Aorta (tissue), 4 donors: Measurements from ENCODE around the gene PSTPIP2. TPM values are rescaled to one million over a fixed set of nuclear protein-coding genes. Genes with fewer than 3 reads are reported as not detected.

Experiments
- polyA plus RNA-seq, 2 donors: library from polyadenylated mRNA; stranded (reverse); fragments of 200-250 nt; gene quantifications; one replicate each; pipeline ENCODE4 v1.2.3, GENCODE V29; 2013
- total RNA-seq, 2 donors: library from RNA; stranded (reverse); fragmentation: NEBNext Ultra II Directional; extraction: Animal tissue kit (Norgen Biotek cat#: 25700); gene quantifications; one replicate each; pipeline ENCODE4 v1.2.1, GENCODE V29; 2021
- donor health status: healthy with polysubstance abuse.
- donor health status: Bipolar disorder and iron deficiency.
- donor health status: DM: no; HTN: no; CAD: no.
- donor health status: DM: yes; HTN: yes; CAD: no.

PSTPIP2 gene
- total and polyA plus RNA-seq, 4 donors, result 2.0 to 12.6 (median 6.7) TPM

Other genes starting within 250 kb of the PSTPIP2 start
- gene SIGLEC15, start 246.6 kb downstream of the PSTPIP2 start, total RNA-seq, result 1 to 10 TPM in 1 of 2 donors, under 1 TPM in 1; 0.91 to 1.2 TPM
- under 1 TPM in 1 of 2 donors, not detected in 1; 0.33 TPM for gene SIGLEC15, start 246.6 kb downstream of the PSTPIP2 start, polyA plus RNA-seq
- 10 to 100 TPM; 28.4 to 37.3 TPM for gene EPG5, start 104.9 kb downstream of the PSTPIP2 start, total RNA-seq
- gene EPG5, start 104.9 kb downstream of the PSTPIP2 start, polyA plus RNA-seq, result 10 to 100 TPM in 1 of 2 donors, 1 to 10 TPM in 1; 2.5 to 11.3 TPM
- gene ATP5F1A, start 26.0 kb upstream of the PSTPIP2 start, total RNA-seq, result 100 to 1,000 TPM; 189 TPM
- gene ATP5F1A, start 26.0 kb upstream of the PSTPIP2 start, polyA plus RNA-seq, result 100 to 1,000 TPM; 225 to 335 TPM
- gene HAUS1, start 32.1 kb upstream of the PSTPIP2 start, total RNA-seq, result 10 to 100 TPM; 15.0 to 17.4 TPM
- gene HAUS1, start 32.1 kb upstream of the PSTPIP2 start, polyA plus RNA-seq, result 10 to 100 TPM; 15.5 to 18.9 TPM